ENCODE measurements around the gene LDB2. TPM values are rescaled to one million over a fixed set of nuclear protein-coding genes. Genes with fewer than 3 reads are reported as not detected.

Gene LDB2
- total and polyA plus RNA-seq, 2 of the 8 experiments (the other 6 are each of a cell fraction or from before 2014, with no cell fraction given), result 57.0 to 140 TPM

DNA sequence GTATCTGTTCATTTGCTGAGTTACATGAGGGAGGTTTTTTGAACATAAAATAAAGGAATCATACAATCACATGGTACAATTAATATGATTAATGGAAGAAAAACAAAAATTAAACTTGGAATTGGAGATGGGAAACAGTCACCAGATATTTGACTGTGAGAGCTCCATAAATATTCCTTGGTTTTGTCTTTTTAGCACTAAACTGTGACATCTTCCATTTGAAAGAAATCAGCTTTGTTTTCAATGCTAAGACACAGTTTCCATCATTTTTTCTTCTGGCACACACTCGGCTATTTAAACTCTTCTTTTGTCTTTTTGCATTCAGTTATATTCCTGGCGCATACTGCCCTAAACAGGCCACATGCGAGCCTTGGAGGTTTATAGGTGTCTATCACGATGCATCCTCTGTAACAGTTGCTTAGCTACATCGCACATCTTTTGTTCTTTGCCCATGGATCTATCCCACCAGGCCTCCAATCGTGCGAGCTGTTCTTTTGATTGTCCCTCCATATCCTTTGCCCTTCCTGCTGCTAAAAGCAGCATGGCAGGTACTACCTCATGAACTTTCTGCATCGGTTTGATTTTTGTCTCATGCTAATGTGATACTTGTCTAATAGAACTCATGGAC lies 158.3 kb downstream of the LDB2 start (continued):
- TF ChIP-seq, protein P1, sequence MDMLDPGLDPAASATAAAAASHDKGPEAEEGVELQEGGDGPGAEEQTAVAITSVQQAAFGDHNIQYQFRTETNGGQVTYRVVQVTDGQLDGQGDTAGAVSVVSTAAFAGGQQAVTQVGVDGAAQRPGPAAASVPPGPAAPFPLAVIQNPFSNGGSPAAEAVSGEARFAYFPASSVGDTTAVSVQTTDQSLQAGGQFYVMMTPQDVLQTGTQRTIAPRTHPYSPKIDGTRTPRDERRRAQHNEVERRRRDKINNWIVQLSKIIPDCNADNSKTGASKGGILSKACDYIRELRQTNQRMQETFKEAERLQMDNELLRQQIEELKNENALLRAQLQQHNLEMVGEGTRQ (IDR thresholded peaks at IDR 0.05; ENCODE audit: low read length), result no peak
- no peak for TF ChIP-seq TBP (IDR thresholded peaks at IDR 0.05; ENCODE audit: low read depth, low read length)
- TF ChIP-seq PHF8 (conservative IDR thresholded peaks at IDR 0.05; ENCODE audit: low read depth, low read length), result no peak
- no peak for TF ChIP-seq TEAD4 (IDR thresholded peaks at IDR 0.05; ENCODE audit: low read depth, low read length)
- TF ChIP-seq MAFK (IDR thresholded peaks at IDR 0.05; ENCODE audit: low read depth, low read length), result no peak
- TF ChIP-seq, protein P2, sequence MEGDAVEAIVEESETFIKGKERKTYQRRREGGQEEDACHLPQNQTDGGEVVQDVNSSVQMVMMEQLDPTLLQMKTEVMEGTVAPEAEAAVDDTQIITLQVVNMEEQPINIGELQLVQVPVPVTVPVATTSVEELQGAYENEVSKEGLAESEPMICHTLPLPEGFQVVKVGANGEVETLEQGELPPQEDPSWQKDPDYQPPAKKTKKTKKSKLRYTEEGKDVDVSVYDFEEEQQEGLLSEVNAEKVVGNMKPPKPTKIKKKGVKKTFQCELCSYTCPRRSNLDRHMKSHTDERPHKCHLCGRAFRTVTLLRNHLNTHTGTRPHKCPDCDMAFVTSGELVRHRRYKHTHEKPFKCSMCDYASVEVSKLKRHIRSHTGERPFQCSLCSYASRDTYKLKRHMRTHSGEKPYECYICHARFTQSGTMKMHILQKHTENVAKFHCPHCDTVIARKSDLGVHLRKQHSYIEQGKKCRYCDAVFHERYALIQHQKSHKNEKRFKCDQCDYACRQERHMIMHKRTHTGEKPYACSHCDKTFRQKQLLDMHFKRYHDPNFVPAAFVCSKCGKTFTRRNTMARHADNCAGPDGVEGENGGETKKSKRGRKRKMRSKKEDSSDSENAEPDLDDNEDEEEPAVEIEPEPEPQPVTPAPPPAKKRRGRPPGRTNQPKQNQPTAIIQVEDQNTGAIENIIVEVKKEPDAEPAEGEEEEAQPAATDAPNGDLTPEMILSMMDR (IDR thresholded peaks at IDR 0.05; ENCODE audit: control extremely low read depth in 1 of 3, insufficient read depth in 1 of 3, low read depth in 1 of 3, low read length in 3 of 3), result no peak
- no peak for TF ChIP-seq SIN3A (conservative IDR thresholded peaks at IDR 0.05 in 1 of 2, IDR thresholded peaks at IDR 0.05 in 1 of 2; ENCODE audit: low read depth in 1 of 2, low read length in 2 of 2)
- no peak for TF ChIP-seq POLR2A (IDR thresholded peaks at IDR 0.05; ENCODE audit: control extremely low read depth in 1 of 2, low read depth in 2 of 2, low read length in 2 of 2)

All from H1 (cell line).